Smooth muscle cell (in vitro differentiated cells): ENCODE measurements around the gene TNIP1. TPM values are rescaled to one million over a fixed set of nuclear protein-coding genes. Genes with fewer than 3 reads are reported as not detected.

Experiments used
- DNase-seq: peaks from one replicate; lab custom pipeline; 2025; ENCODE audit not compliant: unreplicated experiment; lab: John Stamatoyannopoulos, UW
- H2AFZ ChIP-seq: fragments of 200-600 bp; sonication (generic); 2 replicates; pipeline ENCODE4 v1.6.0; 2016; ENCODE audit warnings: antibody characterized with exemption, low read depth, mild to moderate bottlenecking
- H3F3A ChIP-seq: fragments of 200-600 bp; sonication (generic); 2 replicates; pipeline ENCODE4 v1.6.0; 2017; ENCODE audit warnings: antibody characterized with exemption, low read depth
- H3K27ac ChIP-seq: fragments of 200-600 bp; sonication (generic); 2 replicates; pipeline ENCODE4 v1.5.1; 2016; ENCODE audit warnings: low read depth, mild to moderate bottlenecking
- H3K27me3 ChIP-seq: fragments of 200-600 bp; sonication (generic); 2 replicates; pipeline ENCODE4 v1.6.1; 2016; ENCODE audit warnings: low read depth, mild to moderate bottlenecking
- H3K36me3 ChIP-seq: fragments of 200-600 bp; sonication (generic); 2 replicates; pipeline ENCODE4 v1.5.1; 2016; ENCODE audit warnings: low read depth
- H3K4me1 ChIP-seq: fragments of 200-600 bp; sonication (generic); 2 replicates; pipeline ENCODE4 v1.5.1; 2016; ENCODE audit warnings: low read depth
- H3K4me2 ChIP-seq: fragments of 200-600 bp; sonication (generic); 2 replicates; pipeline ENCODE4 v1.6.0; 2016; ENCODE audit warnings: mild to moderate bottlenecking
- H3K4me3 ChIP-seq: fragments of 200-600 bp; sonication (generic); 2 replicates; pipeline ENCODE4 v1.5.1; 2016; ENCODE audit warnings: mild to moderate bottlenecking
- H3K79me2 ChIP-seq: fragments of 200-600 bp; sonication (generic); 2 replicates; pipeline ENCODE4 v1.6.0; 2016; ENCODE audit warnings: low read depth, mild to moderate bottlenecking
- H3K9ac ChIP-seq: fragments of 200-600 bp; sonication (generic); 2 replicates; pipeline ENCODE4 v1.6.0; 2016; ENCODE audit warnings: low read depth
- H3K9me3 ChIP-seq: fragments of 200-600 bp; sonication (generic); replicated peaks from 2 replicates; pipeline ENCODE4 v1.5.1; 2016; ENCODE audit warnings: low read depth
- H4K20me1 ChIP-seq: fragments of 200-600 bp; sonication (generic); 2 replicates; pipeline ENCODE4 v1.6.0; 2016; ENCODE audit warnings: low read depth
- CTCF ChIP-seq: fragments of 200-600 bp; sonication (generic); IDR thresholded peaks from 2 replicates; pipeline ENCODE4 v1.5.1; 2017; ENCODE audit warnings: borderline replicate concordance, mild to moderate bottlenecking, antibody characterized with exemption; ENCODE audit not compliant: insufficient read depth, poor library complexity, severe bottlenecking
- WGBS: methylation state at CpG from one replicate; pipeline ENCODE4 v1.1.7; 2016; ENCODE audit warnings: low lambda C conversion rate; 5-methylcytosine and 5-hydroxymethylcytosine counted together
- polyA plus RNA-seq: library from polyadenylated mRNA; unstranded; fragments of >200 nt; fragmentation: Nextera tagmentation; extraction: Ambion mirVana; gene quantifications from 2 replicates; pipeline ENCODE4 v1.2.1, GENCODE V29; 2016
- total RNA-seq: library from RNA; depleted of rRNA; stranded (reverse); fragments of >200 nt; gene quantifications from 2 replicates; pipeline ENCODE4 v1.2.3, GENCODE V29; 2014

Gene TNIP1
- total and polyA plus RNA-seq, 2 experiments from 2014 or later, result 51.4 to 73.7 TPM

- no peak overlapping the region for H3K4me3 ChIP-seq
- H3K9me3 ChIP-seq, result no peaks in the 10 kb centered on the region
- H3K79me2 ChIP-seq, result no peaks in the 10 kb centered on the region
- H3K4me2 ChIP-seq, result no peak overlapping the region
- peaks cover 20% of the 10 kb centered on the region for H3K36me3 ChIP-seq
- WGBS, result 69% methylated on average over 6 of the region's 6 CpGs
- TF ChIP-seq CTCF, result peak; percentile 78
- no peaks in the 10 kb centered on the region for H3K4me1 ChIP-seq
- H3K27ac ChIP-seq, result no peak overlapping the region
- H4K20me1 ChIP-seq, result peaks cover 53% of the 10 kb centered on the region
- no peaks in the 10 kb centered on the region for H3K27me3 ChIP-seq
- no peak overlapping the region for H3K9ac ChIP-seq
- H2AFZ ChIP-seq, result no peak overlapping the region
- no peaks in the 10 kb centered on the region for H3F3A ChIP-seq
- peak; percentile 10 for DNase-seq
Observed at GRCh38 chr5:151051066-151051930, 29.5 kb downstream of the TNIP1 start.

- H3K27ac ChIP-seq, result no peak overlapping the region
Observed at GRCh38 chr5:151048526-151048925, 32.3 kb downstream of the TNIP1 start.

GRCh38 chr5:151047814-151048425 is 32.9 kb downstream of the TNIP1 start:
- Histone ChIP-seq H3K36me3 (peaks cover 20% of the 10 kb centered on the region), H3K4me3 (no peak overlapping the region), H3K4me2 (no peak overlapping the region), H4K20me1 (peaks cover 50% of the 10 kb centered on the region), H3K27ac (no peak overlapping the region), H3K9ac (no peak overlapping the region), H3K79me2 (no peaks in the 10 kb centered on the region), H3F3A (no peaks in the 10 kb centered on the region), H3K27me3 (no peaks in the 10 kb centered on the region), H3K9me3 (no peaks in the 10 kb centered on the region), H2AFZ (no peak overlapping the region), H3K4me1 (no peaks in the 10 kb centered on the region)
- peak; percentile 51 for TF ChIP-seq CTCF
- DNase-seq, result no peak
- WGBS, result 88% methylated on average over 13 of the region's 13 CpGs

More at GRCh38 chr5:151048526-151048925, 32.3 kb downstream of the TNIP1 start:
- no peaks in the 10 kb centered on the region for H3K79me2 ChIP-seq
- 85% methylated on average over 7 of the region's 7 CpGs for WGBS
- peaks cover 20% of the 10 kb centered on the region for H3K36me3 ChIP-seq
- H3K9ac ChIP-seq, result no peak overlapping the region
- no peaks in the 10 kb centered on the region for H3K4me1 ChIP-seq
- no peaks in the 10 kb centered on the region for H3F3A ChIP-seq
- H3K9me3 ChIP-seq, result no peaks in the 10 kb centered on the region
- no peak overlapping the region for H3K4me2 ChIP-seq
- no peak overlapping the region for H2AFZ ChIP-seq
- DNase-seq, result no peak
- no peaks in the 10 kb centered on the region for H3K27me3 ChIP-seq
- TF ChIP-seq CTCF, result no peak
- peaks cover 49% of the 10 kb centered on the region for H4K20me1 ChIP-seq
- H3K4me3 ChIP-seq, result no peak overlapping the region
